Measurements from ENCODE around the gene NDFIP1. TPM values are rescaled to one million over a fixed set of nuclear protein-coding genes. Genes with fewer than 3 reads are reported as not detected.

NDFIP1 gene
- total RNA-seq, 1 experiment from 2014 or later: 40.7 TPM

- no peak overlapping the region for H2AFZ ChIP-seq
- H3K4me2 ChIP-seq: no peak overlapping the region
- DNase-seq: no peak
- H3K4me3 ChIP-seq: no peak overlapping the region
- intact Hi-C loops (cut with micrococcal nuclease; ENCODE audit: unreplicated experiment): no loop called here
- BruUV-seq (replicated peaks): no TSS peak
- H3K27ac ChIP-seq: no peak overlapping the region
- H3K36me3 ChIP-seq (ENCODE audit: low read depth): no peaks in the 10 kb centered on the region
- TF ChIP-seq EZH2 (IDR thresholded peaks at IDR 0.05; ENCODE audit: low read depth) (no peak), CTCF (conservative IDR thresholded peaks at IDR 0.05) (no peak)
- peaks cover 1% of the 10 kb centered on the region; the same call in 1 of the 2 replicates for H3F3A ChIP-seq (ENCODE audit: insufficient read depth, low read depth)
- no peaks in the 10 kb centered on the region for H3K9me2 ChIP-seq (ENCODE audit: insufficient read depth)
- CTCF ChIA-PET: no interaction called here
- POLR2A ChIA-PET (ENCODE audit: unreplicated experiment): interaction anchor here (0.6 kb wide), 1 partner anchor 45 kb away, joined by 5 read pairs; no protein-coding TSS in a partner anchor
- H3K79me2 ChIP-seq (ENCODE audit: low read depth): no peaks in the 10 kb centered on the region
- H3K27me3 ChIP-seq (ENCODE audit: insufficient read depth, low read depth): no peaks in the 10 kb centered on the region
- no peaks in the 10 kb centered on the region for H3K9me3 ChIP-seq (ENCODE audit: insufficient read depth, low read depth)
- no peaks in the 10 kb centered on the region for H4K20me1 ChIP-seq (ENCODE audit: insufficient read depth)
- no peaks in the 10 kb centered on the region for H3K4me1 ChIP-seq (replicated peaks; ENCODE audit: insufficient read depth)
Observed at GRCh38 chr5:142079306-142079721, 29.3 kb upstream of the NDFIP1 start.

GRCh38 chr5:142080248-142080647 is 28.3 kb upstream of the NDFIP1 start:
- intact Hi-C loops (cut with micrococcal nuclease; ENCODE audit: unreplicated experiment): no loop called here
- CTCF ChIA-PET: no interaction called here
- H2AFZ ChIP-seq: no peak overlapping the region

GRCh38 chr5:142082182-142082781 is 26.3 kb upstream of the NDFIP1 start:
- DNase-seq: no peak
- no peaks in the 10 kb centered on the region for H3F3A ChIP-seq (ENCODE audit: insufficient read depth, low read depth)
- TF ChIP-seq CTCF (conservative IDR thresholded peaks at IDR 0.05): no peak
- TF ChIP-seq EZH2 (IDR thresholded peaks at IDR 0.05; ENCODE audit: low read depth): no peak
- H3K9me2 ChIP-seq (ENCODE audit: insufficient read depth): no peaks in the 10 kb centered on the region
- no peak overlapping the region for H3K4me2 ChIP-seq
- H3K4me3 ChIP-seq: no peak overlapping the region
- CTCF ChIA-PET: interaction anchor here (0.5 kb wide), 1 partner anchor 19 kb away, joined by 3 read pairs; no protein-coding TSS in a partner anchor
- H3K9me3 ChIP-seq (ENCODE audit: insufficient read depth, low read depth): no peaks in the 10 kb centered on the region
- no peaks in the 10 kb centered on the region for H3K4me1 ChIP-seq (replicated peaks; ENCODE audit: insufficient read depth)
- POLR2A ChIA-PET (ENCODE audit: unreplicated experiment): no interaction called here
- BruUV-seq (replicated peaks): no TSS peak
- H3K27ac ChIP-seq: no peak overlapping the region
- H3K27me3 ChIP-seq (ENCODE audit: insufficient read depth, low read depth): no peaks in the 10 kb centered on the region
- H2AFZ ChIP-seq: no peak overlapping the region; the same call in 1 of the 2 replicates
- intact Hi-C loops (cut with micrococcal nuclease; ENCODE audit: unreplicated experiment): no loop called here
- no peaks in the 10 kb centered on the region for H4K20me1 ChIP-seq (ENCODE audit: insufficient read depth)
- no peaks in the 10 kb centered on the region for H3K79me2 ChIP-seq (ENCODE audit: low read depth)
- H3K36me3 ChIP-seq (ENCODE audit: low read depth): no peaks in the 10 kb centered on the region

More at GRCh38 chr5:142080248-142080647, 28.3 kb upstream of the NDFIP1 start:
- Histone ChIP-seq H3K27ac (no peak overlapping the region), H3K9me3 (ENCODE audit: insufficient read depth, low read depth) (no peaks in the 10 kb centered on the region), H3K9me2 (ENCODE audit: insufficient read depth) (no peaks in the 10 kb centered on the region), H3K27me3 (ENCODE audit: insufficient read depth, low read depth) (no peaks in the 10 kb centered on the region), H3F3A (ENCODE audit: insufficient read depth, low read depth) (no peaks in the 10 kb centered on the region), H3K79me2 (ENCODE audit: low read depth) (no peaks in the 10 kb centered on the region), H3K4me3 (no peak overlapping the region), H4K20me1 (ENCODE audit: insufficient read depth) (no peaks in the 10 kb centered on the region), H3K4me1 (replicated peaks; ENCODE audit: insufficient read depth) (no peaks in the 10 kb centered on the region), H3K36me3 (ENCODE audit: low read depth) (no peaks in the 10 kb centered on the region), H3K4me2 (no peak overlapping the region)
- TF ChIP-seq CTCF (conservative IDR thresholded peaks at IDR 0.05) (no peak), EZH2 (IDR thresholded peaks at IDR 0.05; ENCODE audit: low read depth) (no peak)
- BruUV-seq (replicated peaks): no TSS peak
- POLR2A ChIA-PET (ENCODE audit: unreplicated experiment): no interaction called here
- DNase-seq: no peak
